Measurements from ENCODE around the gene WIPF2. TPM values are rescaled to one million over a fixed set of nuclear protein-coding genes. Genes with fewer than 3 reads are reported as not detected.

Gene WIPF2
- polyA plus RNA-seq, 1 donor (not counting 4 experiments of a cell fraction or from before 2014, with no cell fraction given): 8.5 TPM

DNA sequence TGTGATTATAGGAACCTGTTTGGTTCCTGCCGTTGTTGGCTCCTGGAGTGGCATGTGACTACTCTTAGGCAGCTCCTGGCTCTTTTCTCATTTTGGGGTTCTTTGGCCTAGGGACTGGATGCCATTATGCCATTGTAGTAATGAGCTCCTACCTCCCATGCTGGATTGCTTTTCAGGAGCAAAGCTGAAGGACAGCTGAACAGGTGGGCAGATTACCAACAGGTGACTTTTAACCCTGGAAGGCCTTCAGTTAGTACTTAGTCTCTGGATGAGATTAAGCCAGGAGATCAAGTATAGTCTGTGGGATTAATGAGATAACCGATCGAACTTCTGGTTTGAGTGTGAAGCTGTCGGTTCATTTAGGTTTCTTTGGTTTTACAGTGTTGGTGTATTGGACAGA is 25.2 kb downstream of the WIPF2 start:
- dilution Hi-C loops (cut with MboI; ENCODE audit: extremely low pct_ligation_motif_present, low sequenced_read_pairs): no loop called here
- DNase-seq (ENCODE audit: low read depth, low spot score) (no peak), FAIRE-seq (no peak)
- H4K20me1 ChIP-seq (ENCODE audit: control insufficient read depth, extremely low read depth, insufficient read depth, low read length): peaks cover 4% of the 10 kb centered on the region
- H3K4me2 ChIP-seq (ENCODE audit: control insufficient read depth, extremely low read depth, insufficient read depth, low read depth, low read length): no peak overlapping the region
- H3K4me1 ChIP-seq (ENCODE audit: control insufficient read depth, extremely low read depth, insufficient read depth, low read length): no peaks in the 10 kb centered on the region
- H2AFZ ChIP-seq (ENCODE audit: control insufficient read depth, low read length): no peak overlapping the region
- H3K79me2 ChIP-seq (ENCODE audit: control insufficient read depth, insufficient read depth, low read length): peaks cover 82% of the 10 kb centered on the region
- no peaks in the 10 kb centered on the region for H3K27me3 ChIP-seq (ENCODE audit: control insufficient read depth, extremely low read depth, insufficient read depth, low read length)
- no peak overlapping the region for H3K4me3 ChIP-seq (ENCODE audit: control insufficient read depth in 2 of 3, extremely low read depth in 1 of 3, insufficient read depth in 2 of 3, low read depth in 1 of 3, low read length in 3 of 3)
- no peak overlapping the region for H3K27ac ChIP-seq (ENCODE audit: control insufficient read depth, insufficient read depth, low read length)
- TF ChIP-seq, protein P1, sequence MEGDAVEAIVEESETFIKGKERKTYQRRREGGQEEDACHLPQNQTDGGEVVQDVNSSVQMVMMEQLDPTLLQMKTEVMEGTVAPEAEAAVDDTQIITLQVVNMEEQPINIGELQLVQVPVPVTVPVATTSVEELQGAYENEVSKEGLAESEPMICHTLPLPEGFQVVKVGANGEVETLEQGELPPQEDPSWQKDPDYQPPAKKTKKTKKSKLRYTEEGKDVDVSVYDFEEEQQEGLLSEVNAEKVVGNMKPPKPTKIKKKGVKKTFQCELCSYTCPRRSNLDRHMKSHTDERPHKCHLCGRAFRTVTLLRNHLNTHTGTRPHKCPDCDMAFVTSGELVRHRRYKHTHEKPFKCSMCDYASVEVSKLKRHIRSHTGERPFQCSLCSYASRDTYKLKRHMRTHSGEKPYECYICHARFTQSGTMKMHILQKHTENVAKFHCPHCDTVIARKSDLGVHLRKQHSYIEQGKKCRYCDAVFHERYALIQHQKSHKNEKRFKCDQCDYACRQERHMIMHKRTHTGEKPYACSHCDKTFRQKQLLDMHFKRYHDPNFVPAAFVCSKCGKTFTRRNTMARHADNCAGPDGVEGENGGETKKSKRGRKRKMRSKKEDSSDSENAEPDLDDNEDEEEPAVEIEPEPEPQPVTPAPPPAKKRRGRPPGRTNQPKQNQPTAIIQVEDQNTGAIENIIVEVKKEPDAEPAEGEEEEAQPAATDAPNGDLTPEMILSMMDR (optimal IDR thresholded peaks at IDR 0.05 in 1 of 3, IDR thresholded peaks at IDR 0.05 in 1 of 3, conservative IDR thresholded peaks at IDR 0.05 in 1 of 3; ENCODE audit: extremely low read depth in 1 of 3, insufficient read depth in 2 of 3, low read length in 3 of 3): no peak
- no peak for TF ChIP-seq EZH2 (IDR thresholded peaks at IDR 0.05; ENCODE audit: low read length)
- no peaks in the 10 kb centered on the region for H3K9me3 ChIP-seq (ENCODE audit: control insufficient read depth, low read depth, low read length)
- H3K9me1 ChIP-seq (ENCODE audit: control insufficient read depth, extremely low read depth, insufficient read depth, low read length): no peaks in the 10 kb centered on the region
- no peak overlapping the region for H3K9ac ChIP-seq (ENCODE audit: control insufficient read depth, extremely low read depth, insufficient read depth, low read length)
- H3K36me3 ChIP-seq (ENCODE audit: control insufficient read depth in 2 of 2, extremely low read depth in 1 of 2, insufficient read depth in 2 of 2, low read length in 2 of 2): peaks cover 3 to 4% of the 10 kb centered on the region in 2 experiments

DNA sequence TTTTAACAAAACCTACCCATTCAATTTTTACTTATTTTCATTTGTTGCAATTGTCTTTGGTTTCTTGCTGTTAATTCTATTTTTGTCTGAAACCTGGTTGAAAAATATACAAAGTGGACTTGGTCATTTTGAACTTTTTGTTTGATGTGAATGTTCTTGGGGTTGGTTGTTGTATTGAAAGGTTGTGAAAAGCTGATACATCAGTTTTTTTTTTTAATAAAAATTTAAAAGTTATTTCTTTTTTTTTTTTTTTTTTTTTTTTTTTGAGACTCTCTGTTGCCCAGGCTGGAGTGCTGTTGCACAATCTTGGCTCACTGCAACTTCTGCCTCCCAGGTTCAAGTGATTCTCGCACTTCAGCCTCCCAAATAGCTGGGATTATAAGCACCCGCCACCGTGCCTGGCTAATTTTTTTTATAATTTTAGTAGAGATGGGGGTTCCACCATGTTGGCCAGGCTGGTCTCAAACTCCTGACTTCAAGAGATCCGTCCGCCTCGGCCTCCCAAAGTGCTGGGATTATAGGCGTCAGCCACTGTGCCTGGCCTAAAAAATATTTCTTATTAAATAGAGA is 28.9 kb downstream of the WIPF2 start:
- Histone ChIP-seq H3K9ac (ENCODE audit: control insufficient read depth, extremely low read depth, insufficient read depth, low read length) (no peak overlapping the region), H3K27ac (ENCODE audit: control insufficient read depth, insufficient read depth, low read length) (no peak overlapping the region), H3K36me3 (ENCODE audit: control insufficient read depth in 2 of 2, extremely low read depth in 1 of 2, insufficient read depth in 2 of 2, low read length in 2 of 2) (peaks cover 0 to 2% of the 10 kb centered on the region in 2 experiments), H3K4me3 (ENCODE audit: control insufficient read depth in 2 of 3, extremely low read depth in 1 of 3, insufficient read depth in 2 of 3, low read depth in 1 of 3, low read length in 3 of 3) (no peak overlapping the region), H2AFZ (ENCODE audit: control insufficient read depth, low read length) (no peak overlapping the region), H3K79me2 (ENCODE audit: control insufficient read depth, insufficient read depth, low read length) (peaks cover 80% of the 10 kb centered on the region), H3K9me1 (ENCODE audit: control insufficient read depth, extremely low read depth, insufficient read depth, low read length) (no peaks in the 10 kb centered on the region), H3K4me1 (ENCODE audit: control insufficient read depth, extremely low read depth, insufficient read depth, low read length) (peaks cover 6% of the 10 kb centered on the region), H4K20me1 (ENCODE audit: control insufficient read depth, extremely low read depth, insufficient read depth, low read length) (no peaks in the 10 kb centered on the region), H3K27me3 (ENCODE audit: control insufficient read depth, extremely low read depth, insufficient read depth, low read length) (no peaks in the 10 kb centered on the region), H3K9me3 (ENCODE audit: control insufficient read depth, low read depth, low read length) (no peaks in the 10 kb centered on the region), H3K4me2 (ENCODE audit: control insufficient read depth, extremely low read depth, insufficient read depth, low read depth, low read length) (no peak overlapping the region)
- dilution Hi-C loops (cut with MboI; ENCODE audit: extremely low pct_ligation_motif_present, low sequenced_read_pairs): no loop called here
- FAIRE-seq (no peak), DNase-seq (ENCODE audit: low read depth, low spot score) (no peak)
- TF ChIP-seq, protein P1 (optimal IDR thresholded peaks at IDR 0.05 in 1 of 3, IDR thresholded peaks at IDR 0.05 in 1 of 3, conservative IDR thresholded peaks at IDR 0.05 in 1 of 3; ENCODE audit: extremely low read depth in 1 of 3, insufficient read depth in 2 of 3, low read length in 3 of 3): no peak
- TF ChIP-seq EZH2 (IDR thresholded peaks at IDR 0.05; ENCODE audit: low read length): no peak

All from keratinocyte (primary cell).